LNCAP (cell line): Measurements from ENCODE around the gene HEATR5A.

Source experiments
- TF ChIP-seq, protein P1 (sequence below): fragments of 450-650 bp; IDR thresholded peaks from 2 replicates; pipeline ENCODE4 v1.5.1; 2017; ENCODE audit warnings: mild to moderate bottlenecking

HEATR5A gene

GRCh38 chr14:31320922-31321766 is 99.2 kb downstream of the HEATR5A start:
- TF ChIP-seq, protein P1, sequence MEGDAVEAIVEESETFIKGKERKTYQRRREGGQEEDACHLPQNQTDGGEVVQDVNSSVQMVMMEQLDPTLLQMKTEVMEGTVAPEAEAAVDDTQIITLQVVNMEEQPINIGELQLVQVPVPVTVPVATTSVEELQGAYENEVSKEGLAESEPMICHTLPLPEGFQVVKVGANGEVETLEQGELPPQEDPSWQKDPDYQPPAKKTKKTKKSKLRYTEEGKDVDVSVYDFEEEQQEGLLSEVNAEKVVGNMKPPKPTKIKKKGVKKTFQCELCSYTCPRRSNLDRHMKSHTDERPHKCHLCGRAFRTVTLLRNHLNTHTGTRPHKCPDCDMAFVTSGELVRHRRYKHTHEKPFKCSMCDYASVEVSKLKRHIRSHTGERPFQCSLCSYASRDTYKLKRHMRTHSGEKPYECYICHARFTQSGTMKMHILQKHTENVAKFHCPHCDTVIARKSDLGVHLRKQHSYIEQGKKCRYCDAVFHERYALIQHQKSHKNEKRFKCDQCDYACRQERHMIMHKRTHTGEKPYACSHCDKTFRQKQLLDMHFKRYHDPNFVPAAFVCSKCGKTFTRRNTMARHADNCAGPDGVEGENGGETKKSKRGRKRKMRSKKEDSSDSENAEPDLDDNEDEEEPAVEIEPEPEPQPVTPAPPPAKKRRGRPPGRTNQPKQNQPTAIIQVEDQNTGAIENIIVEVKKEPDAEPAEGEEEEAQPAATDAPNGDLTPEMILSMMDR = no peak

DNA sequence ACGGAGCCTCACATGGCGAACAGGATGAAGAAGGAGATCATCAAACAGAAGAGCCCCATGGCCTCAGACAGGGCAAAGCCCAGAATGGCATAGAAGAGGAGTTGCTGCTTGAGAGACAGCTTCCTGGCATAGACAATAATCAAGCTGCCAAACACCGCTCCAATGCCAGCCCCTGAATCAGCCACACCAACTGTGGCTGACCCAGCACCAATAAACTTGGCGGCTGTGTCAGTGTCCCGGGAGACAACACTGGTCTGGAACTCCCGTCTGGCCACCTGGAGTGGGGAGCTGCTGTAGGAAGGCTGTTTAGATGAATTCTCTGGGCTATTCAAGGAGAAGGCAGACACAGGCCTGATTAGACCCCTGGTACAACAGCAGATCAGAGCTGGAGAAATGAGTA is 100.1 kb downstream of the HEATR5A start:
- TF ChIP-seq, protein P1 = no peak

- TF ChIP-seq, protein P1 = no peak
These were observed 100.6 kb downstream of the HEATR5A start for GRCh38 chr14:31319701-31320100.

DNA sequence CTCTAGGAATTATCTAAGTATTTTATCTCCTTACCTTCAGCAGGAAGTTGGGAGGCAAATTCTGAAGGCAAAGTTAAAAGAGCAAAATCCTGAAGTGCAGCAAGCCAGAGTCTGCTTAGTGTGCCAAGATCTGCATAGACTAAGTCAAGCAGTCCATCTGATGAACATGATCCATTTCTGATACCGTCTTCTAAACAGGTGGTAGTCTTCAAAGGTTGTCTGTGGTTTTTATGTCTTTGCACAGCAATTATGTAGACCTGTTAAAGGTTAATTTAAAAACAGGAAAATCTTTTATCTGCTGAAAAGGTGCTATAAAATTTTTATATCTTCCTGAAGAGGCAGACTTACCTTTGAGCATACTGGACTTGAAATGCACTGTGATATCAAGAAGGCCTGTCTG is 107.4 kb downstream of the HEATR5A start:
- TF ChIP-seq, protein P1 = no peak

GRCh38 chr14:31307618-31308017 is 112.7 kb downstream of the HEATR5A start:
- TF ChIP-seq, protein P1 = no peak

- TF ChIP-seq, protein P1 = no peak
These were observed 113.2 kb downstream of the HEATR5A start for GRCh38 chr14:31307198-31307597.

- TF ChIP-seq, protein P1 = no peak
These were observed 116.7 kb downstream of the HEATR5A start for GRCh38 chr14:31303654-31304053.
